GM12875 (cell line): ENCODE data around the gene RASSF6.

ENCODE experiments used
- H3K4me3 ChIP-seq: one replicate; pipeline ENCODE4 v1.5.1; 2011; ENCODE audit warnings: low read depth, low read length, control low read depth
- CTCF ChIP-seq: IDR thresholded peaks from 2 replicates; pipeline ENCODE4 v1.5.1; 2011; ENCODE audit warnings: low read depth, mild to moderate bottlenecking, control low read depth, inconsistent platforms, low read length, moderate library complexity, borderline replicate concordance; ENCODE audit not compliant: insufficient read depth

Gene RASSF6

GRCh38 chr4:73621357-73621756, 1.1 kb upstream of the RASSF6 start:
- no peak overlapping the region for H3K4me3 ChIP-seq
- TF ChIP-seq CTCF: no peak

- H3K4me3 ChIP-seq: no peak overlapping the region
- TF ChIP-seq CTCF: no peak
Observed at GRCh38 chr4:73619346-73619745, 890 bp downstream of the RASSF6 start.

- no peak for TF ChIP-seq CTCF
Observed at GRCh38 chr4:73617256-73617655, 3.0 kb downstream of the RASSF6 start.

GRCh38 chr4:73615613-73616012, 4.6 kb downstream of the RASSF6 start:
- TF ChIP-seq CTCF: no peak
- no peak overlapping the region for H3K4me3 ChIP-seq

More at GRCh38 chr4:73617256-73617655, 3.0 kb downstream of the RASSF6 start:
- no peak overlapping the region for H3K4me3 ChIP-seq

- no peak for TF ChIP-seq CTCF
- H3K4me3 ChIP-seq: no peak overlapping the region
Observed at GRCh38 chr4:73614311-73614867, 5.8 kb downstream of the RASSF6 start.

- no peak overlapping the region for H3K4me3 ChIP-seq
- no peak for TF ChIP-seq CTCF
Observed at GRCh38 chr4:73613130-73613529, 7.1 kb downstream of the RASSF6 start.

GRCh38 chr4:73612032-73612431, 8.2 kb downstream of the RASSF6 start:
- TF ChIP-seq CTCF: no peak
- no peak overlapping the region for H3K4me3 ChIP-seq
